NT2/D1 (cell line): ENCODE data around the gene CHST1.

Experiments used
- DNase-seq: peaks from one replicate; pipeline ENCODE4 v3.0.0-alpha.2; 2011; ENCODE audit warnings: low read depth, low spot score
- H3K27me3 ChIP-seq: 2 replicates; pipeline ENCODE4 v1.6.0; 2011; ENCODE audit warnings: mild to moderate bottlenecking; ENCODE audit not compliant: insufficient read length, insufficient read depth
- H3K36me3 ChIP-seq: 2 replicates; pipeline ENCODE4 v1.6.1; 2011; ENCODE audit warnings: mild to moderate bottlenecking, low read length, mixed read lengths; ENCODE audit not compliant: insufficient read depth, insufficient read length
- H3K4me1 ChIP-seq: 2 replicates; pipeline ENCODE4 v1.5.1; 2011; ENCODE audit not compliant: insufficient read depth, insufficient read length
- H3K4me3 ChIP-seq: 2 replicates; pipeline ENCODE4 v1.5.1; 2011; ENCODE audit warnings: low read depth; ENCODE audit not compliant: insufficient read length
- H3K9ac ChIP-seq: 2 replicates; pipeline ENCODE4 v1.6.0; 2011; ENCODE audit warnings: low read depth; ENCODE audit not compliant: insufficient read length
- H3K9me3 ChIP-seq: 2 replicates; pipeline ENCODE4 v1.5.1; 2011; ENCODE audit warnings: mild to moderate bottlenecking, low read length; ENCODE audit not compliant: insufficient read depth
- SUZ12 ChIP-seq: IDR thresholded peaks from 2 replicates; pipeline ENCODE4 v1.6.1; 2011; ENCODE audit not compliant: insufficient read length, insufficient read depth; ENCODE audit errors: extremely low read depth
- YY1 ChIP-seq: IDR thresholded peaks from 2 replicates; pipeline ENCODE4 v1.6.1; 2011; ENCODE audit not compliant: insufficient read length, insufficient read depth
- ZNF274 ChIP-seq: IDR thresholded peaks from 2 replicates; pipeline ENCODE4 v1.6.1; 2011; ENCODE audit warnings: mild to moderate bottlenecking, low read depth, low read length

Gene CHST1

DNA sequence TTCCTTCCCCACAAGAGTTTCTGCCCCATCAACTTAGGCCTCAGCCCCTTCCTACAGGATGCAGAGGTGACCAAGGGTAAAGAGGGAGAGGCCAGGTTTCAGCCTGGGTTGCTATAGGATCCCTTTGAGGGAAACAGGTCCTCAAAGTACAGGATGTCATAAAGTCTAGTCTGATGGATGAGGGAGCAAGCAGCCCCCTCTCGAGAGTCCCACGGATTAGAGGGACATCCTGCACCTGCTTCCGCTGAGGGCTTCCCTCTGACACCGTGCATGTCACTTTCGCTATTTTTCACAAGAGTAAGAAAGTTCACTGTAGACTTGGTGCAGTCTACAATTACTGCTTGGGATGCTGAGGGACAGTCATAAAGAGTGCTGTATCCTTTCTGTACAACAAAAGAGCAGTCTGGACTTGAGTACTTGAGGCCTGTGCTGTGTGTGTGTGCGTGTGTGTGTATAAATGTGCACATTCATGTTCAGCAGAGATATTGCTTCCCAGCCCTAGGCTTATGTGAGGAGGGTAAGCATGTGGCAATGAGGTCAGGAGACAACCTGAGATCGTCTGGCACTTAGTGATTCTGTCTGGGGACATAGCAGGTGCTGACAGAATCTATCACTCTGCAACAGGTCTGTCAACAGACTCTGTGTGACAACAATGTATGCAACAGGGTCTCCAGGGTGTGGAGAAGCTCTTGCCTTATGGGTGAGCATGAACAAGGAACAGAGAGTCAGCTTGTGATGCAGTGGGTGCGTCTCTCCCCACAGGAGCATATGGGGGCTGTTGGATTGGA lies 18.0 kb upstream of the CHST1 start:
- Histone ChIP-seq H3K4me3 (no peak overlapping the region), H3K9me3 (no peaks in the 10 kb centered on the region), H3K4me1 (peaks cover 3% of the 10 kb centered on the region), H3K27me3 (peaks cover 6% of the 10 kb centered on the region), H3K36me3 (no peaks in the 10 kb centered on the region), H3K9ac (no peak overlapping the region)
- no peak for TF ChIP-seq YY1
- TF ChIP-seq ZNF274: no peak
- TF ChIP-seq SUZ12: no peak
- no peak for DNase-seq

DNA sequence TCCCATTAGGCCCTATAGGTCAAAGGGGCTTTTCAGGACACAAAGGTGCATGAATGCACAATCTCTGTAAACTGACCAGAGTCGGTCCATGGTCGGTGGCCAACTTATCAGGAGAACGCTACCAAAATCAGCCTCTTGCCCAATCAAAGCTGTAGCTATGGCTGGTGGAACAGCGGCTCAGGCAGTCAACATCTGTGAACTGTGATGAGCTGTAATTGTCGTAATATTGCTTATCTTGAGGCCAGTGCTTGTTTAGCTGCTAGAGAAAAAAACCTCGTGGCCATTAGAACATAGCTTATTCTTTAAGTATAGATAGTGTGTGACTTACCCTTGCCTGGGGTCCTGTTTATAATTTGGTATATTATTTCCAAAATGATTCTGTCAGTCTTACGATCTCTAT lies 14.4 kb upstream of the CHST1 start:
- H3K9me3 ChIP-seq: no peaks in the 10 kb centered on the region
- H3K4me1 ChIP-seq: peaks cover 19% of the 10 kb centered on the region
- no peak for TF ChIP-seq ZNF274
- TF ChIP-seq SUZ12: no peak
- TF ChIP-seq YY1: no peak
- H3K4me3 ChIP-seq: no peak overlapping the region
- no peak overlapping the region for H3K9ac ChIP-seq
- H3K27me3 ChIP-seq: peaks cover 6% of the 10 kb centered on the region
- H3K36me3 ChIP-seq: no peaks in the 10 kb centered on the region
- no peak for DNase-seq

DNA sequence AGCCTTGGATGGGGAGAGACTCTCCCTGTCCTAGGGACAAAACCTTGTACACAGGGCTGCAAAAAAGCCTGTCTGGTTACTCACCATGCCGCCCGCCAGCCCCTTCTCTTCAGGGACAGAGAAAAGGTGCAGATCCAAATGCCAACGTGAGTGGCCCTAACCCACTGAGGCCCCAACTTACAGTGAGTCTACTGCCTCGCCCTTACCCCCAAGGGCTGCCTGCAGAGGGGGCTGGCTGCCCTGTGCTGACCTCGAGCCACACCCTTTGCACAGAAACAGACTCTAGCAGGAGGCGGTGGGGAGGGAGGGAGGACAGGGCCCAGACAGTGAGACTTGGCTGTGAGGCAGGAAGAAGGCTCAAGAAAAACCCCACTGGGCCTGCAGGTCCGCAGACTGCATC lies 13.6 kb upstream of the CHST1 start:
- Histone ChIP-seq H3K4me1 (peaks cover 17% of the 10 kb centered on the region), H3K9ac (no peak overlapping the region), H3K9me3 (no peaks in the 10 kb centered on the region), H3K27me3 (peaks cover 6% of the 10 kb centered on the region), H3K36me3 (no peaks in the 10 kb centered on the region), H3K4me3 (no peak overlapping the region)
- TF ChIP-seq ZNF274 (no peak), SUZ12 (no peak), YY1 (no peak)
- DNase-seq: no peak

DNA sequence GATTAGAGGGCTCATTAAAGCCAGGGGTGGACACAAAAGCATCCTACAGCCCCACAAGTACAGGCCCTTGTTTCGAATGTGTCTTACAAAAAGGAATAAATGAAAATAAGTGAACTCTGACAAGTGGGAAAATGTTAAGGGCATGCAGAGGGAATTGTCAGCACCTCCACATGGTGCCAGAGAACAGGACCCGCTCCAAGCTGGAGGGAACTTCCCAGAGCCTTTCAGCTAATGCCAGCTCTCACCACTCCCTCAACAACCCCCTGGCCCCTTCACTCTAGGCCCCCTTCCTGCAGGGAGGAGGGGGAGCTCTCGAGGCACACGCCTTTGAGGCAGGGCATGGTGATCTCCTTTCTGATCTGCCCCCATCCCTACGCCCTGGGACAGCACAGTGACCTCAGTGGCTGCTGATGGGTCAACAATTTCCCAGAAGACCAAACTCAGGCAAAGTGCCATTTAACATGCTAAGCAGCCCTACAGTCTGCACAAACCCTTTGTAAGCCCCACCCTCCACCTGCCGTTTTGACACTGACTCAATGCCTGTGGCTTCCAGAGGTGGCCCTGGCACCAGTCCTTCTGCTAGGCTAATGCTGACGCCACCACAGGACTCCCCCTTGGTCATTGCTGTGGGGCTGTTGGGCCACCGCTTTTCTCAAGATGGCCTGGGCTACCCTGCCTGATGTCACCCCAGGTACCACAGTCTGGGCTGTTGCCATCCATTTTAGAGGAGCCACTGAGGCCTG lies 12.5 kb upstream of the CHST1 start:
- Histone ChIP-seq H3K9ac (no peak overlapping the region), H3K4me3 (no peak overlapping the region), H3K9me3 (no peaks in the 10 kb centered on the region), H3K27me3 (no peaks in the 10 kb centered on the region), H3K4me1 (peaks cover 17% of the 10 kb centered on the region), H3K36me3 (no peaks in the 10 kb centered on the region)
- no peak for DNase-seq
- TF ChIP-seq YY1 (no peak), SUZ12 (no peak), ZNF274 (no peak)

- no peaks in the 10 kb centered on the region for H3K9me3 ChIP-seq
Observed at GRCh38 chr11:45676522-45677095, 11.2 kb upstream of the CHST1 start.

GRCh38 chr11:45675646-45676045 lies 10.2 kb upstream of the CHST1 start:
- Histone ChIP-seq H3K27me3 (peaks cover 3% of the 10 kb centered on the region), H3K4me1 (peaks cover 23% of the 10 kb centered on the region)
- TF ChIP-seq ZNF274 (no peak), SUZ12 (no peak), YY1 (no peak)

More at GRCh38 chr11:45676522-45677095, 11.2 kb upstream of the CHST1 start:
- Histone ChIP-seq H3K27me3 (no peaks in the 10 kb centered on the region), H3K4me3 (no peak overlapping the region), H3K36me3 (no peaks in the 10 kb centered on the region), H3K4me1 (peaks cover 22% of the 10 kb centered on the region), H3K9ac (no peak overlapping the region)
- TF ChIP-seq ZNF274 (no peak), YY1 (no peak), SUZ12 (no peak)
- no peak for DNase-seq

DNA sequence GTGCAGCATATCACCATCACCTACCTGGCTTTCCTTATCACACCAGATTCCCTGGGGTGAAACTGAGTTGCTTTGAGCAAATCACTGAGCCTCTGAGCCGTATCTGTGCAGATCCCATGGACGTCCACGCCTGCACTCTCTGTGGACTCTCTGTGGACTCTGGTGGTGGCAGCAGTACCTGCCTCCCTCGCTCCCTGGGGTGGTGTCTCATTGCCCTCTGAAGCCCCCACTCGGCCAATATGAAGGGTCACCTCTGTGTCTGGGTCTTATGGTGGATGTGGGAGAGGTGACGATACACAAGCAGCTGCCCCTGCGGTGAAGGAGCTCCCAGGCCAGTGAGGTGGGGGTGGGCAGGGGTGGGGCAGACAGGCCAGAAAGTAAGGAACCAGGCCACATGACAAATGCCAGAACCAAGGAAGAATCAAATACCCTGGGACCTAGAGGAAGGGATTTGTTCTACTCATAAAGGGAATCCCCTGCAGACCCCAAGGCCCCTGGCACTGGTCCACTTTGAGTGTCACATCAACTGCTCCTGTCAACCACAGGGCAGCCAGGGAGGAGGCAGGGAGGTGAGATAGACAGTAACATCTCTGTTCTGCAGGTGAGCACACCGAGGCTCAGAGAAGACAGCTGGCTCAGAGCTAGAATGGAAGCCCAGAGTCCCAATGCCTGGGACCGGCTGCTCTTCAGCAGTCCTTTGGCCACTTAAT lies 9.2 kb upstream of the CHST1 start:
- no peak for DNase-seq
- peaks cover 6% of the 10 kb centered on the region for H3K27me3 ChIP-seq
- TF ChIP-seq SUZ12 (no peak), ZNF274 (no peak), YY1 (no peak)

More at GRCh38 chr11:45675646-45676045, 10.2 kb upstream of the CHST1 start:
- H3K4me3 ChIP-seq: no peak overlapping the region
- H3K9me3 ChIP-seq: no peaks in the 10 kb centered on the region
- H3K9ac ChIP-seq: no peak overlapping the region
- DNase-seq: no peak
- H3K36me3 ChIP-seq: no peaks in the 10 kb centered on the region

More for the DNA sequence above, 9.2 kb upstream of the CHST1 start:
- H3K4me1 ChIP-seq: peaks cover 23% of the 10 kb centered on the region
- H3K9ac ChIP-seq: no peak overlapping the region
- no peaks in the 10 kb centered on the region for H3K9me3 ChIP-seq
- H3K36me3 ChIP-seq: no peaks in the 10 kb centered on the region
- H3K4me3 ChIP-seq: no peak overlapping the region
